Neutrophil (primary cell): Measurements from ENCODE around the gene NRXN2.

Experiments used
- H3K27ac ChIP-seq: fragments of 200-600 bp; sonication (generic); 2 replicates; pipeline ENCODE4 v1.5.1; 2016; ENCODE audit warnings: mild to moderate bottlenecking, moderate library complexity
- H3K27me3 ChIP-seq: fragments of 200-600 bp; sonication (generic); 2 replicates; pipeline ENCODE4 v1.6.0; 2016; ENCODE audit warnings: mild to moderate bottlenecking
- H3K36me3 ChIP-seq: fragments of 200-600 bp; sonication (generic); 2 replicates; pipeline ENCODE4 v1.5.1; 2017
- H3K4me1 ChIP-seq, 2 experiments: fragments of 200-600 bp in 1 of 2; sonication (generic) in 1 of 2; 1 replicate in 1 of 2; 2 replicates in 1 of 2; pipeline versions ENCODE4 v1.5.1 to v1.6.1; 2013 to 2016; ENCODE audit warnings: low read depth in 1 of 2, low read length in 1 of 2, mild to moderate bottlenecking in 1 of 2, moderate library complexity in 1 of 2; ENCODE audit not compliant: control insufficient read depth in 1 of 2, insufficient read depth in 1 of 2
- H3K4me3 ChIP-seq, 2 experiments: fragments of 200-600 bp in 1 of 2; sonication (generic) in 1 of 2; 1 replicate in 1 of 2; 2 replicates in 1 of 2; pipeline ENCODE4 v1.5.1; 2013 to 2016; ENCODE audit warnings: low read depth in 1 of 2, low read length in 1 of 2, mild to moderate bottlenecking in 1 of 2, moderate library complexity in 1 of 2
- H3K9me3 ChIP-seq: fragments of 200-600 bp; sonication (generic); 2 replicates; pipeline ENCODE4 v1.5.1; 2016
- CTCF ChIP-seq: fragments of 200-600 bp; sonication (generic); IDR thresholded peaks from 2 replicates; pipeline ENCODE4 v1.5.1; 2016; ENCODE audit warnings: antibody characterized with exemption

Gene NRXN2

DNA sequence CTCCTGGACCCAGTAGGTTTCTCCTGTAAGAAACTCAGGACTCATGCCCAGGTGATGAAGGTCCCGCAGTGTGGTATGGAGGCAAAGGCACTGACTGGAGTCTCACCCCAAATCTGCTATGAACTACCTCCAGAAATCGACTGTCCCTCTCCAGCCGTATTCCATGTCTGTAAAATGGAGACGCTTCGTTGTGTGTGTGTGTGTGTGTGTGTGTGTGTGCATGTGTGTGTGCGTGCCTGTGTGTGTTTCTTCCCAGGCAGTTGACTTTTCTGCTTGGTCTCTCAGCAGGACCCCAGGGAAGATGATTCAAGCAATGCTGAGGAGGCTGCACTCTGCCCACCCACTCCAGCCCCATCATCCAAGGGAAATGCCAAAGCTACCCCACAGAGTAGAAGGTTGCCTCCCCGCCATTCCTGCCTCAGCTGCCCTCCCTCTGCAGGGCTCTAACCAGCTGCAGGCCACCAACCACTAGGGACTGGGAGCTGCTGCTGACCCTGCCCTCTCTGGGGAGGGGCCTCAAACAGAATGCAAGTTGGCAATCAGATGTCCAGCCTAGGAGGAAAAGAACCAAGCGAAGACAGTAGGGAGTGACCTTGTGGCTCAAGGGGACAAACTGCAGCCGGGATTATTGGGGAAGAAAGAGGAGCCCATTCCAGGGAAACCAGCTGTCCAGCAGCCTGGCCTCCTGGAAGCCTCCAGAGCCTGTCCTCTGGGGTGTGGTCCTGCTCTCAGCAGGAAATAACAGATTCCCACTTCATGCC is 75.8 kb downstream of the NRXN2 start:
- Histone ChIP-seq H3K4me3 (no peak overlapping the region), H3K27ac (no peak overlapping the region), H3K36me3 (no peaks in the 10 kb centered on the region), H3K27me3 (peaks cover 53% of the 10 kb centered on the region), H3K4me1 (peaks cover 0 to 10% of the 10 kb centered on the region in 2 experiments), H3K9me3 (no peaks in the 10 kb centered on the region)
- TF ChIP-seq CTCF, result no peak

GRCh38 chr11:64644647-64645275 is 78.2 kb downstream of the NRXN2 start:
- Histone ChIP-seq H3K4me3 (no peak overlapping the region), H3K9me3 (no peaks in the 10 kb centered on the region), H3K4me1 (peaks cover 0 to 10% of the 10 kb centered on the region in 2 experiments), H3K27me3 (peaks cover 77% of the 10 kb centered on the region), H3K27ac (no peak overlapping the region), H3K36me3 (no peaks in the 10 kb centered on the region)
- TF ChIP-seq CTCF, result no peak

GRCh38 chr11:64643920-64644646 is 78.9 kb downstream of the NRXN2 start:
- Histone ChIP-seq H3K27ac (no peak overlapping the region), H3K4me3 (no peak overlapping the region), H3K27me3 (peaks cover 84% of the 10 kb centered on the region), H3K4me1 (peaks cover 0 to 10% of the 10 kb centered on the region in 2 experiments), H3K36me3 (no peaks in the 10 kb centered on the region), H3K9me3 (no peaks in the 10 kb centered on the region)
- no peak for TF ChIP-seq CTCF

DNA sequence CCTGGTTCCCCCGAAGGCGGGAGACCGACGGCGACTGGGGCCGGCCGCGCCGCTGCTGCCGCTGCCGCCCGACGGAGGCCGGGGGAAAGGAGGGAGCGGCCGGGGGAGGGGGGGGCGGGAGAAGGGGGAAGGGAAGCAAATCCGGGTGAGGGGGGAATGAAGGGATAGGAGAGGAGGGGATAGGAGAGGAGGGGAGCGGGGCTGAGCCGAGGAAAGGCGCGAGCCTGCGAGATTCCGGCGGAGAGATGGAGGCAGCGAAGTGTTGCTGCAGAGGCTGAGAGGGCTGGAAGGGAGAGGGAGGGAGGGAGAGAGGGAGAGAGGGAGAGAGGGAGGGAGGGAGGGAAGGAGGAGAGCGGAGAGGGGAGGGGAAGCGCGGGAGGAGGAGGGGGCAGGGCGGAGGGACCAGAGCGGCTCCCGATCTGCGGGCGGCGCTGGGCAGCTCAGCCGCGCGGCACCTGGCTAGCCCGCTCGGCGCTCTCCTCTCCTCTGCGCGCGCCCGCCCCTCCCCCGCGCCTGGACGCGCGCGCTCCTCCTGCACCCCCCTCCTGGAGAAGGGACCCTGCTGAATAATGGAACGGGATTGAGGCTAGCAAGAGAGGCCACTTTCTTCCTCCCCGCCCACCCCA is 79.6 kb downstream of the NRXN2 start:
- no peak for TF ChIP-seq CTCF
- Histone ChIP-seq H3K9me3 (no peaks in the 10 kb centered on the region), H3K27ac (no peak overlapping the region), H3K4me3 (peak overlapping the region in 1 of 2 experiments; percentile 21), H3K36me3 (no peaks in the 10 kb centered on the region), H3K4me1 (peaks cover 0 to 10% of the 10 kb centered on the region in 2 experiments), H3K27me3 (peaks cover 91% of the 10 kb centered on the region)

DNA sequence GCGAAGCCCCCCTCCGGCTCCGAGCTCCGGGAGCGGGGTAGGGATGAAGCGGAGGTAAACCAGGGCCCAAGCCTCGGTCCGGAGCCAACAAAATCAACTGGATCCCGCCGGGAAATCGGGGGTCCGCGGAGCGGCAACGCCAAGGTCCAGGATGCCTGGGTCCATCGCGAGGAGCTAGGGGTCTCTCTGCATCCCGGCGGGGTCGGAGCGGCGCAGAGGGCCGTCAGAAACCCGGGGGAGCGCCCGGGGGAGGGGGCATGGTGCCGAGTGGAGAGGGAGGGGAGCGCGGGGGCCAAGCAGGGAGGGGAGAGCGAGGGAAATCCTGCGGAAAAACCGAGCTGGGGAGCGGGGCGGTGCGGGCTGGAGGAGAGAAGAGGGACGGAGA is 80.1 kb downstream of the NRXN2 start:
- H3K9me3 ChIP-seq, result no peaks in the 10 kb centered on the region
- peaks cover 0 to 10% of the 10 kb centered on the region in 2 experiments for H3K4me1 ChIP-seq
- H3K27me3 ChIP-seq, result peaks cover 96% of the 10 kb centered on the region
- H3K36me3 ChIP-seq, result no peaks in the 10 kb centered on the region
- no peak overlapping the region for H3K27ac ChIP-seq
- peak overlapping the region in 1 of 2 experiments; percentile 21 for H3K4me3 ChIP-seq
- no peak for TF ChIP-seq CTCF
